ENCODE results near the gene EPHB3.

The EPHB3 gene

DNA sequence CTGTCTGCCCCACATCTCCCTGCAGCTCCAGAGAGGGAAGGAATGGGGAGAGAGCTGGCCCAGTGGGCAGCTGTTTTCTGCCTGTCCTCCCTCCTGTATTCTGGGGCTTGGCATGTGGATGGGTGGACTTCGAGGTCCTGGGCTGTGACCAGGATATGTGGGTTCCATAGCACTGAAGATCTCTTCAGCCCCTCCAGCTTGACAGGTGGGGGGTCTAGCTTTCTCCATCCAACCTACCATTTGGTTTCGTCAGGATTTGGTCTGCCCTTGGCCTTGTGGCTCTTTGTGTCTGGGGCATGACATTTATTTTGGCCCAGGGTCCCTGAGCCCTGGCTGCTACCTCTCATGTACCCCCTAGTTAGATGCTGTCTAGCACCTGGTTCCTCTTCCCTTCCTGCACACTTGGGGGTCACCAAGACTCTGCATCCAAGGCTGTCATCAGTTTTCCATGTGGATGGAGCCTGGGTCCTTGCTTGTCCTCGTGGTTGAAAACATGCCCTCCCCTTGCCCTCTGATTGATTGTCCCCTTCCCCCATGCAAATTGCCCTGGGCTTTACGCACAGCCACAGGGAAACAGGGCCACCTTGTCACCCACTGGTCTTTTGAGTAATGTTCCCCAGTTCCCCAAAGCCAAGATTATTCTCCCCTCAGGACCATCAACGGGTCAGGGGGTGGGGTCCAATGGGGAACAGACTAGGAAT, 3.2 kb downstream of the EPHB3 start:
- DNase-seq: no peak

DNA sequence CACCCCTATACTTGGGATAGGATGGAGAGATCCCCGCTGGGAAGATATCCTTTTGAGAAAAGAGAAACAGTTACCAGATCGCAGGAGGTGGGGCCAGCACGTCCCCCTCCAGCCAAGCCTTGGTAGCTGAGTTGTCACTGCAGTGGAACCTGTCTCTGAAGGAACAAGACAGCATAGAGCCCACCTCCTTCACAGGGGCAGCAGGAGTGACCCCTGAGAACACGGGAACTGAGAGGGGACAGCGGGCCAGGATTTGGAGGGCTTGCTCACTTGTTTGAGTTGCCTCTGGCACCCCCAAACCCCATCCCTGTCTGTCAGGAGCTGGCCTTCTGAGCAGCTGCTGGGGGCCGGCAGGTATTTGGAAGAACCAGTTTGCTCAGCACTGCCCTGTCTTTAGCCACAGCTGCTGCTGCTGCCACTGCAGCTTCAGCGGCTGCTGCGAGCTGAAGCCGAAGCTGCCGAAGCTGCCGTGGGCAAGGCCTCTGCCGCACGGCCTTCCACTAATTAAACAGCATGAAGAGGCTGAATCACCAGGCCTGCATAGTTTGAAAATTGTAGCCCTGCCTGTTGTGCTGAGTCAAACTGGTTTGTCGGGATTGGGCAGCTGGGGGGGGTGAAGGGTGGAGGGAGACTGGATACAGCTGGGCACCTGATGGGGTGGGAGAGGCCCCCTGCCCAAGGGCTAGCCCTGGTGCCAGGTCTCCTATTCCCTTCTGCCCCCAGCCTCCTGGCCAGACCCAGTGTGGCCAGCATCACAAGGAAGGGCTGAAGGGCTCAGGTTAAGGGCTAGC, 4.0 kb downstream of the EPHB3 start:
- no peak for DNase-seq

DNA sequence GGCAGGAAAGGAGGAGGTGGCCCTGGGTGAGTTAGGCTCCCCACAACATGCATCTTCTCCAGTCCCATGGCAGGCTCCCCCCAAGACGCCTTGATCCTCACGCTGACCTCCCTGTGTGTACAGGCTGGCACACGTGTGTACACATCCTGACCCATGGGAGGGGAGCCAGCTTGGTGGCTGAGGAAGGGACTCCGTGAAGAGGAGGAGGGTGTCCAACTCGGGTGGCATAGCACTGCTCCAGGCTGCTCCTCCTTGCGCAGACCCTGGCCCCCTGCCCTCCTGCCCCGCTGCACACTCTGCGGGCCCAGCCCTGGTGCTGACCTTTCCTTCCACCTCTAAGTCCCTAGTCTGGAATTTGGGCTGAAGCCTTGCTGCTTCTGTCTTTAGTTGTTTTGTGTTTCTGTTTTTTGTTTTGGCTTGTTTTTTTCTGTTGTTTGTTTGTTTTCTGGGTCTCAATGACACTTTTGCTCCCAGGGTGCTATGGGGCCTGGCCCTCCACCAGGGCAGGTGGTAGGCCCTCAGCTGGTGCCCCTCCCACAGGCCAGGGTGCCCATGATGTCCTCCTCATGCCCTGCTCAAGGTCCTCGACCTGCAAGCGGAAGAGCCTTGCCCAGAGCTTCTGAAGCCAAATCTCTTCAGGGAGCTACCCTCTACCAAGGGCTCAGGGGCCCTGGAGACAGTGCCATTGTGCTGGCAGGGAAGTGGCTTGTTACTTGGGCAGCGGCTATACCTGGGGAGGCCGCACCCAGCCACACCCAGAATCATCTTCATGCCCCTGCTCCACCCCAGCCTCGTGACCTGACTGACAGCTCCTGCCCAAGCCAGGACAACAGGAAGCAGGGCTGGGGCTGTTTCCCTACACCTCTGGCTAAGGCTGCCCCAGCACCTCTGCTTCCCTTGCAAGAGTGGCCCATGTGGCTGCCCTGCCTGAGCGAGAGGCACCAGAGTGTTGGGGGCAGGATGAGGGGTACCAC, 5.1 kb downstream of the EPHB3 start:
- DNase-seq: no peak

DNA sequence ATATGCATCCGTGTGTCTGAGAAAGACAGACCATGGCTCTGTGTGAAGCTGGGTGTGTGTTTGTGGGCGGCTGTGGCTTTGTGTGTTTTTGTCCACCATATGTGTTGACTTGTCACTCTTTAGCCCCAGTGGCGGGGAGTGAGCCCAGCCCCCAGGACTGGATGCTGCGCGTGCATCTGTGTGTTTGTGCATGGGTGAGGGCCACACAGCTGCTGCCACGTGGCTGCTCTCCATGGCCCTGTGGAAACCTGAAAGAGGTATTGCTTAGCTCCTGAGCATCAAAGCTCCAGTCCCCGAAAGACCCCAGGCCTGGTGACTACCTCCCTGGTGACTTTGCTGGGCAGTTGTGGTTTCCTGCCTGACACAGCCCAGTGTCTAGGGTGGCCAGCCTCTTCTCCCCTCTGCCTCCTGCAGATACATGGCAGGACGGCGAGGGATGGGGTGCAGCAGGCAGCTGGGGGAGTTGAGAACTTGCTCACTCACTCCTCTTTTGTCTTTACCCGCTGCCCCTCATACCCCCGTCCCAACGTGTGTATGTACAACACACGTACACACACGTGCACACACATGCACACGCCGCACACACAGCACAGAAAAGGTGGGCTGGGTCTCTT, 6.5 kb downstream of the EPHB3 start:
- no peak for DNase-seq

DNA sequence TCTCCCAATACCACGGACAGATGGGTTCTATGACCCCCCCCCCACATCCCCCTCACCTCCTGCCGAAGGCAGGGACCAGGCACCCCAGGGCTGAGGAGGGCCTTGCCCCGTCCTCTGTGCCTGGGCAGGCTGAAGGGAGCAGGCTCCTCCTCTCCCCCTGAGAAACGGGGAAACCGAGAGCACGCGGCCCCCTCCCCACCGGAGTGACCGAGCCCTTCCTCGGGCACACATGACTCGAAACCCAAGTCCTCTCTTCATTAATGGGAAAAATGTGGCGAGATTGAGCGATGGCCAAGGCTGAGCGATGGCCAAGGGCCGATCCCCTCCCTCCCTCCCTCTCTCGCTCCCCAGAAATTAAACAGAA, 7.0 kb downstream of the EPHB3 start:
- DNase-seq: no peak

DNA sequence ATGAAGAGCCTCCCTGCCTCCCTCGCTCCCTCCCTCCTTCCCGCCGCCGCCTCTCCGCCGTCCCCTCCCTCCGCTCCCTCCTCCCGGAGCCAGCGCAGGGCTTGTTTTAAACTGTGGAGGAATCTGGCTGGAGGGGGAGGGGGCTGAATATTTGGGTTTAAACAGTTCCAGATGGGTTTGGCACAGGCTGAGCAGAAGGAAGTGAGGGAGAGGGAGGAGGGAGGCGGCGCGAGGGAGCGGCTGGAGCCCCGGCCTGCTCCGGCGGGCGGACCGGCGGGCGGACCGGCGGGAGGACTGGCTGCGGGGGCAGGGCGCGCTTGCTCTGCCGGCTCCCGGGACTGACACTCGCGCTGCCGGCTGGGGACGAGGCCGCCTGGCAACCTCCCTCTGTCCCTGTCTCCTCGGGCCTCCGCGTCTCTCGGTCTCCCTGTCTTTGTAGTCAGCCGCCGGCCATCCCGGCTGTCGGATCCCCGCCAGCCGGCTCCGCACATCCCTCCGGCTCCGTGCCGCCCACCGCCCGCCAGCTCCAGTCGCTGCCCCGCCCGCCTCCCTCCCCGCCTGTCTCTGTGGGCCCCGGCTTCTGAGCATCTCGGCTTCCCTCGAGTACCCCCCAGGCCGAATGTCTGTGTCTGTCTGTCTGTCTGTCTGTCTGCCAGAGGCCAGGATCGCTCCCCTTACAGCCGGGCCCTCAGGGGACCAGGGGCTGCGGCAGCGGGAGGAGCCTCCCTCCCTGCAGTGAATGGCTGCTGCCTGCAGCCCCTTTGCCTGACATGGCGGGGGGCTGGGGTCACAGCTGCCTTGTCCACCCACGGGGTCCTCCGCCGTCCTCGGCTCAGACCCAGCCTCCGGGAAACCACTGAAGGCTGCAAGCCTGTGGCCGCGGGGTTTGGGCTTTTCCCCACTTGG, 7.6 kb downstream of the EPHB3 start:
- DNase-seq: peak; percentile 16

DNA sequence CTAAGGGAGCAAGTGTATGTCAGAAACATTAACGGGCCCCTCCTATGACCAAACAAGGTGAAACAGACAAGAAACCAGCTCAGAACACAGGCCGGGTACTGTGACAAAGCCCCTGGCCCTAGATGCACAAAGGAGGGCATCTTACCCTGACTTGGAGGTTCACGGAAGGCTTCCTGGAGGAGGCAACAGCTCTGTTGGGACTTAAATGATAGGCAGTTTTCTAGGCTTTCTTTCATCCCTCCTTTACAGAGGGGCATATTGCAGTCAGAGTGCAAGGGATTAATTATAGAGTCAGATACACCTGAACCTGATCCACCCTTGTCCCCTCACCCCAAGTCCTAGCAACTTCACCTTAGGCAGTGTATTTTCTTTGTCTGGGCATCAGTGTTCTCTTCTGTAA, 8.4 kb downstream of the EPHB3 start:
- no peak for DNase-seq

DNA sequence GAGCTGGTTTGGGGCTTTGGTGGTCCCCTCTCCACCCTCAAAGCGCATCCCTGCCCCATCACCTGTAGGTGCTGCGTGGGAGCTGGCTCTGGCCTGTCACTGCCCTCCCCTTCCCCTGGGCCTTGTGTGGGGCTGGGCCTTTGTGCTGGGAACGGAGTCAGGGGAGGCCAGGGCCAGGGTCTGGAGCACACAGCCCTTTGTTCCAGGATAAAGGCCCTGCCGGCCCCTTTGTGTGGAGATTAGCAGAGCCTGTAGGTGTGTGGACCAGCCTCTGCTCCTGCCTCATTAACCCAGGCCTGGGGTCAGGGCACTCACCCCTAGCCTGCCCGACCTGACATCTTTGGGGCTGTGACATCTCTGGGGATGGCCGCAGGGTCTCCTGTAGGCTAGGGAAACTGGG, 8.9 kb downstream of the EPHB3 start:
- DNase-seq: no peak

DNA sequence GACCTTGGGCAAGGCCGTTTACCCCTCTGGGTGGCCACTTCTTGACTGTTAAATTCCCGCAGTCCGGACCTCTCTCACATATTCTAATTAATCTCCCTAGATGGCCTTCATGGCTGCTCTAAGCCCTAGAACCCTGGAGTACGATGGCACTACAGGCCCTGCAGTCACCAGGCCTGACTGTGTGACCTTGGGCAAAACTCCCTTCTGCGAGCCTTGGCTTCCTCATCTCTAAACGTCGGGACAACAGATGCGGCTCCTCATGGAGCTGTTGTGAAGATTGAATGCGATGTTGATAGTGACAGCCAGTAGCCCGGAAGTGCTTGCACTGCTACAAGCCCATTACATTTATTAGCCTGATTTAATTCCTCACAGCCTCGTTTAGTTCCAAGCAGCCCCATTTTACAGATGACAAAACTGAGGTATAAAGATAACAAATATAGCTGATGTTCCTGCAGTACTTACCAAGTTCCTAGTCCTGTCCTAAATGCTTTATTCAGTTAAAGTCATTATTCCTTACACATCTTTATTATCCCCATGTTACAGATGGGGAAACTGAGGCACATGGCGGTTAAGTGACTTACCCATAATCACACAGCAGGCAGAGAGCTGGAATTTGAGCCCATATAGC, 10.3 kb downstream of the EPHB3 start:
- DNase-seq: no peak

DNA sequence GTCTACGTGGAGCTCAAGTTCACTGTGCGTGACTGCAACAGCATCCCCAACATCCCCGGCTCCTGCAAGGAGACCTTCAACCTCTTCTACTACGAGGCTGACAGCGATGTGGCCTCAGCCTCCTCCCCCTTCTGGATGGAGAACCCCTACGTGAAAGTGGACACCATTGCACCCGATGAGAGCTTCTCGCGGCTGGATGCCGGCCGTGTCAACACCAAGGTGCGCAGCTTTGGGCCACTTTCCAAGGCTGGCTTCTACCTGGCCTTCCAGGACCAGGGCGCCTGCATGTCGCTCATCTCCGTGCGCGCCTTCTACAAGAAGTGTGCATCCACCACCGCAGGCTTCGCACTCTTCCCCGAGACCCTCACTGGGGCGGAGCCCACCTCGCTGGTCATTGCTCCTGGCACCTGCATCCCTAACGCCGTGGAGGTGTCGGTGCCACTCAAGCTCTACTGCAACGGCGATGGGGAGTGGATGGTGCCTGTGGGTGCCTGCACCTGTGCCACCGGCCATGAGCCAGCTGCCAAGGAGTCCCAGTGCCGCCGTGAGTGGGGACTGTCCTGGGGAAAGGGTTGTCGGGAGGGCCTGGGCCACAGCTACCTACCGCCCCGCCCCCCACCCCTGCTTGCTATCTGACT, 11.2 kb downstream of the EPHB3 start:
- no peak for DNase-seq

DNA sequence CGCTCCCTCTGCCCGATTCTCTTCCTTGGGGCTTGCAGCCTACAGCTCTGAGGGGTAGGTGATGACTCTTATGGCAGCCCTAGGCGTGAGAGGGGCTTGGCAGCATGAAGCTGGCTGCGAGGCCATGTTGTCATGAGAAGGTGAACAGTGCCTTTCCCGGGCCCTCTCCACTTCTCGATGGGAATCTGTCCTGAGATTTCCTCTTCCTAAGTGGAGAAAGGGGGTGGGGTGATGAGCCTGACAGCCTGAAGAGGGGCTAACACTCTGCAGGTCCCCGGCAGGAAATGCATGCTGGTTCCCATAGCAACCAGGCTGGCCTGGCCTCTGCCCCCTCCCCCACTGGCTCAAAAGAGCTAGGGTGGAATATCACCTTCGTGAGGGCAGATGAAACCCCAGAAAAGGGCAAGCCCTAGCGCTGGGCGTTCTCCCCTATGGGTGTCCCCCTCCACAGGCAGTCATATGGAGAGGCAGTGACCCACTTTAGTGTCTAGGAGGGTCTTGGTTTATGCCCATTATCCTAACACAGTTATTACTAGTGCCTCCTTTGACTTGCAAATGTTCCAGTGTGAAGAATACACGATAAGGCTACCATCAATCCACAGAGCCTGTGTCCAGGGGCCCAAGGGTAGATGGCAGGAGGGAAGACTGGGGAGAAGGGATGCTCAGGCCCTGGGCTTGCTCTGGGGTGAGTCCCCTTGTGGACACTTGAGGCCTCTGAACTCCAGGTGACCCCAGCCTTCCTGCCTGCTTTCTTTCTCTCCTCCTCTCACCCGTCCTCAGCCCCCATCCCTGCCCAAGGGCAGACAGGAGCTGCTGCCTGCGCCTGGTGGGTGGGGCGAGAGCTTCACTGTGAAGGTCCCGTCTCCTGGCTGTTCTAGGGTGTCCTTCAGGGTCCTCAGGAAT, 13.2 kb downstream of the EPHB3 start:
- DNase-seq: no peak

DNA sequence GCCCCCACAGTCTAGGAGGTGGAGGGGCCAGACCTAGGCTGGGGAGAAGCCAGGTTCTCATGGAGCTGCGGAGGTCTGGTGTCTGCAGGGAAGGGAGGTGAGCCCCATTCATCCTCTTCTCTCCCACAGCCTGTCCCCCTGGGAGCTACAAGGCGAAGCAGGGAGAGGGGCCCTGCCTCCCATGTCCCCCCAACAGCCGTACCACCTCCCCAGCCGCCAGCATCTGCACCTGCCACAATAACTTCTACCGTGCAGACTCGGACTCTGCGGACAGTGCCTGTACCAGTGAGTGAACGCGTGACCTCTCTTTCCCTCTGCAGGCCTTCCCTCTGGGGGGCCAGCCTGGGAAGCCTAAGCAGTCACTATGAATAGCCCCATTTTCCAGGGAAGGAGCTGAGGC, 14.1 kb downstream of the EPHB3 start:
- no peak for DNase-seq

DNA sequence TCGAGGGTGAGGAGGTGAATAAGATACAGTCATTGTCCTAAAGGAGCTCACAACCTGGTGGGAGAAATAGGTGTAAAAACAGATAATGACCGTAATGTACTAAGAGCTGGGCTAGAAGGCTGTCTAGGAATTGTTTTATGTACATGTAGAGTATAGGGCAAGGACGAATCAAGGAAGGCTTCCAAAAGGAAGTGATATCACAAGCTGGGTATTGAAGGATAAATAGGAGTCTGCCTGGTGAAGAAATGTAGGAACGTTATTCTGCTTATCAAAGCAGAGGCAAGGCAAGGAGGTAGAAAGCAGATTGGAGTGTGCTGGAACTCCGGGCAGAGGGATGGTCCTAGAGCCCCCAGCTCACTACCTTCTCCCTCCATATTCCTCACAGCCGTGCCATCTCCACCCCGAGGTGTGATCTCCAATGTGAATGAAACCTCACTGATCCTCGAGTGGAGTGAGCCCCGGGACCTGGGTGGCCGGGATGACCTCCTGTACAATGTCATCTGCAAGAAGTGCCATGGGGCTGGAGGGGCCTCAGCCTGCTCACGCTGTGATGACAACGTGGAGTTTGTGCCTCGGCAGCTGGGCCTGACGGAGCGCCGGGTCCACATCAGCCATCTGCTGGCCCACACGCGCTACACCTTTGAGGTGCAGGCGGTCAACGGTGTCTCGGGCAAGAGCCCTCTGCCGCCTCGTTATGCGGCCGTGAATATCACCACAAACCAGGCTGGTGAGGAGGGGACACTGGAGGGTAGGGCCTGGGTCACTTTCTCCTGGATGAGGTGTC, 15.1 kb downstream of the EPHB3 start:
- no peak for DNase-seq

DNA sequence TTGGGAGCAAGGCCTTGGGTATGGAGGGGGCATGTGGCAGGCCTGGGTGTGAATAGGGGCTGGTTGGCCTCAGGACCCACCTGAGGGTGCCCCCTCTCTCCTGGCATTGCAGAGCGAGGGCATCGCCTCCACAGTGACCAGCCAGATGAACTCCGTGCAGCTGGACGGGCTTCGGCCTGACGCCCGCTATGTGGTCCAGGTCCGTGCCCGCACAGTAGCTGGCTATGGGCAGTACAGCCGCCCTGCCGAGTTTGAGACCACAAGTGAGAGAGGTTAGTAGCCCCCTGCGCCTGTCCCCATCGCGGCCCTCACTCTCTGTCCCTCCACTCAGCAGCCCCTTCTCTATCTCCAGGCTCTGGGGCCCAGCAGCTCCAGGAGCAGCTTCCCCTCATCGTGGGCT, 16.0 kb downstream of the EPHB3 start:
- no peak for DNase-seq

DNA sequence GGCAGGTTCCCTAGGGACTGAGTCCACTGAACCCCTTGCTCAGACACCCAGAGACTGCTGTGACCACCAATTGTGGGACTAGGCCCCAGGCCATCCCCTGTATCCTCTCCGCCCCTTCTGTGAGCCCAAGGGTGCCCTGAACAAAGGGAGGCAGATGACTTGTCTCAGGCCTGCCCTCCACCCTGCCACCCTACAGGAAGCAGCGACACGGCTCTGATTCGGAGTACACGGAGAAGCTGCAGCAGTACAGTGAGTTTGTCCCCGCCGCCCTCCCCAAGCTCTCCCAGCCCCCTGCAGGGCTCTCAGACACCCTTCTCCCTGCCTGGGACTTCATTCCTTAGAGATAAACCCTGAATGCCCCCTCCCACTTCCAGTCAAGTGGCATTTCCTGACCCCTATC, 16.6 kb downstream of the EPHB3 start:
- DNase-seq: no peak

DNA sequence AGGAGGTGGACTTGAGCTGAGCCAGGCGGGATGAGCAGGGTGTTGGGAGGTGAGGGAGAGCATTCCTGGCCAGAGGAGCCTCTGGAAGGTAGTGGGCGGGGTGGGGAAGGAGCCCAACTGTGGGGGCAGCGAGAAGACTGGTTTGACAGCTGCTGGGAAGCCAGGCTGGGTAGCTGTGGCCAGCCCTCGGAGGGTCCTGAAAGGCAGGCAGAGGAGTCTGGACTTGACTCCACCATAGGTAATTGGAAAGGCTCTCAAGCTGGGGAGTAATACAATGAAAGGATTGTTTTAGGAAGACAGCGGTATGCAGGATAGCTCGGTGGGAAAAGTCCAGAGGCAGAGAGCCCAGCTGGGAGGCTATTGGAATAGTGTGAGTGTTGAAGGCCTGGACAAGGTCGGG, 17.2 kb downstream of the EPHB3 start:
- no peak for DNase-seq

DNA sequence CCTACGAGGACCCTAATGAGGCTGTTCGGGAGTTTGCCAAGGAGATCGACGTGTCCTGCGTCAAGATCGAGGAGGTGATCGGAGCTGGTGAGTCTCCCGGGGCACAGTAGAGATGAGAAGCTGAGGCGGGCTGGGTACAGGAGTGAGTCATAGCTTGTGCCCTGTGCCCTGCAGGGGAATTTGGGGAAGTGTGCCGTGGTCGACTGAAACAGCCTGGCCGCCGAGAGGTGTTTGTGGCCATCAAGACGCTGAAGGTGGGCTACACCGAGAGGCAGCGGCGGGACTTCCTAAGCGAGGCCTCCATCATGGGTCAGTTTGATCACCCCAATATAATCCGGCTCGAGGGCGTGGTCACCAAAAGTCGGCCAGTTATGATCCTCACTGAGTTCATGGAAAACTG, 17.9 kb downstream of the EPHB3 start:
- no peak for DNase-seq

DNA sequence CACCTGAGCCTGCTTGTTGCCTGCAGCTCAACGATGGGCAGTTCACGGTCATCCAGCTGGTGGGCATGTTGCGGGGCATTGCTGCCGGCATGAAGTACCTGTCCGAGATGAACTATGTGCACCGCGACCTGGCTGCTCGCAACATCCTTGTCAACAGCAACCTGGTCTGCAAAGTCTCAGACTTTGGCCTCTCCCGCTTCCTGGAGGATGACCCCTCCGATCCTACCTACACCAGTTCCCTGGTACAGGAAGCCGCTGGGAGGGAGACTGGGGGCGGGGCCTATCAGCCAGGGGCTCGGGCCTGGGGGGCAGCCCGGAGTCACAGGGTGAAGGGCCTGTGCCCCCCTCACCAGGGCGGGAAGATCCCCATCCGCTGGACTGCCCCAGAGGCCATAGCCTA, 18.8 kb downstream of the EPHB3 start:
- no peak for DNase-seq

DNA sequence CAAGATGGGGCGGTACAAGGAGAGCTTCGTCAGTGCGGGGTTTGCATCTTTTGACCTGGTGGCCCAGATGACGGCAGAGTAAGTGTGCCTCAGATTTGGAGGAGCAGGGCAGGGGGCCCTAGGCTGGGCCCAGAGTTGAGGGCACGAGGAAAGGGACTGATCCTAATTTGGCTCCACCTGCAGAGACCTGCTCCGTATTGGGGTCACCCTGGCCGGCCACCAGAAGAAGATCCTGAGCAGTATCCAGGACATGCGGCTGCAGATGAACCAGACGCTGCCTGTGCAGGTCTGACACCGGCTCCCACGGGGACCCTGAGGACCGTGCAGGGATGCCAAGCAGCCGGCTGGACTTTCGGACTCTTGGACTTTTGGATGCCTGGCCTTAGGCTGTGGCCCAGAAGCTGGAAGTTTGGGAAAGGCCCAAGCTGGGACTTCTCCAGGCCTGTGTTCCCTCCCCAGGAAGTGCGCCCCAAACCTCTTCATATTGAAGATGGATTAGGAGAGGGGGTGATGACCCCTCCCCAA, 19.8 kb downstream of the EPHB3 start:
- DNase-seq: no peak

All from stimulated activated CD4-positive, alpha-beta T cell treated with anti-CD3 and anti-CD28 coated beads, Interleukin-4, amount 100 ng/mL, for 24 hours (primary cell).